GM12865 (cell line): ENCODE results near the gene SHD.

Source experiments
- DNase-seq: peaks from one replicate; pipeline ENCODE4 v3.0.0; 2010; ENCODE audit warnings: low read depth
- H3K4me3 ChIP-seq: 2 replicates; pipeline ENCODE4 v1.5.1; 2011; ENCODE audit warnings: mild to moderate bottlenecking, low read depth, low read length, control low read depth
- TF ChIP-seq, protein P1 (sequence below): IDR thresholded peaks from 2 replicates; pipeline ENCODE4 v1.5.1; 2011; ENCODE audit warnings: low read length, control low read depth, low read depth, inconsistent platforms; ENCODE audit not compliant: insufficient read depth; ENCODE audit errors: missing control alignments

Gene SHD

DNA sequence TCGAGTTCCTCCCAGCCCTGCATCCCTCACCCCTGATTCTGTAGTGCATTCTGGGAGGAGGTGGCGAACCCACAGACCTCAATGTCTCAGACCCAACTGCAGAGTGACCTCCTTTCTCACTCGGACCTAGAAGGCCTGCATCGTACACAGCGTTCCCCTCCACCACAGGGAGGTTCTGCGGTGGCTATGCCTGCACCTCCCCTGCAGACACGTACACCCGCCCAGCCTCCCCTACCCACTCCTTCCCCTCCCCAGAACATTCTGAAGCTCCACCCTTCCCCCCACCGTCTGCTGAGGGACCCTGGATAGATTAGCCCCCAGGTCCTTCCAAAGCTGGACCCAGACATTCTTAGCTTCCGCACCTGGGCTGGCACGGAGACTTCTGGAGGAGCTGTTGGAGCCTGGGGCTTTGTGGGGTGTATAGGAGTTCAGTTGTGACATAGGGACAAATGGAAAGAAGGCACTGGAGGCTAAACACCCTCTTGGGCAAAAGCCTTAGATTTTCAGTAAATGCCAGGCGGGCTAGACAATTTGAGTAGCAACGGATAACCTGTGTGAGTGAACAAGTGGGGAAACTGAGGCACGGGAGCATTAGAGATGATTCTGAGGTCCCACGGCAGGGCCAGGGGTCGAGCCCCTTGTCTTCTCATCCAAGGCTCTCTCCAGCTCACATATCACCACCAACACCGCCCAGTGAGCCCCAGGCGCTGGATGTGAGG is 24.9 kb downstream of the SHD start:
- no peak for DNase-seq
- H3K4me3 ChIP-seq = no peak overlapping the region
- TF ChIP-seq, protein P1, sequence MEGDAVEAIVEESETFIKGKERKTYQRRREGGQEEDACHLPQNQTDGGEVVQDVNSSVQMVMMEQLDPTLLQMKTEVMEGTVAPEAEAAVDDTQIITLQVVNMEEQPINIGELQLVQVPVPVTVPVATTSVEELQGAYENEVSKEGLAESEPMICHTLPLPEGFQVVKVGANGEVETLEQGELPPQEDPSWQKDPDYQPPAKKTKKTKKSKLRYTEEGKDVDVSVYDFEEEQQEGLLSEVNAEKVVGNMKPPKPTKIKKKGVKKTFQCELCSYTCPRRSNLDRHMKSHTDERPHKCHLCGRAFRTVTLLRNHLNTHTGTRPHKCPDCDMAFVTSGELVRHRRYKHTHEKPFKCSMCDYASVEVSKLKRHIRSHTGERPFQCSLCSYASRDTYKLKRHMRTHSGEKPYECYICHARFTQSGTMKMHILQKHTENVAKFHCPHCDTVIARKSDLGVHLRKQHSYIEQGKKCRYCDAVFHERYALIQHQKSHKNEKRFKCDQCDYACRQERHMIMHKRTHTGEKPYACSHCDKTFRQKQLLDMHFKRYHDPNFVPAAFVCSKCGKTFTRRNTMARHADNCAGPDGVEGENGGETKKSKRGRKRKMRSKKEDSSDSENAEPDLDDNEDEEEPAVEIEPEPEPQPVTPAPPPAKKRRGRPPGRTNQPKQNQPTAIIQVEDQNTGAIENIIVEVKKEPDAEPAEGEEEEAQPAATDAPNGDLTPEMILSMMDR = no peak

DNA sequence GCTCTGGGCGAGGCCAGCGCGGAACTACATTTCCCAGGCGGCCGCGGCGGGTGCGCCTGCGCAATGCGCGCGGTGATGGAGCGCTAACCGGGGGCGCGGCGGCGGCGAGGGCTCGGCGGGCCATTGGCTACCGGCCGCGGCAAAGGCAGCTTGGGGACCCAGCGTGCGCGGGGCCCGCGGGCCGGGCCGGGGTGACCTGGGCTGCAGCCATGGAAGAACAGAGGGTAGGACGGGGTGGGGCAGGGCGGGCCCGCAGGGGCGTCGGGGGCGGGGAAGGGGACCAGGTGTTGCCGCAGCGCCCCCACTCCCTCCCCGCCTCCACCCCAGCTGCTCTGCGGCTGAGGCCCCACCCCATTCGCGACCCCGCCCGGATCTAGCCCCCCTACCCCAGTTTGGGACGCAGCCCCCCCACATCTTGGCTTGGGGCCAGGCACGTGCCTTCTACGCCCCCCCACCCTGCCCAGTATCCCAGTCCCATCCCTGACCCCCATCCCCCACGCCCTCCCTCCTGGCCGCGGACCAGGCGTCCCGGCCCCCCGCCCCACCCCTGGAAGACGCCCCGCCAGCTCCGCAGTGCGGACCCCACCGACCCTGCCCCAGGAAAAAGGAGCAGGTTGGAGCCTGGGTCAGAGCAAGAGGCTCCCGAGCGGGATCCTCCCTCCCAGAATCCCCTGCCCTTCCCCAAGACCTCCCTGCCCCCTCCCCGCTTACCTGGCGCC is 25.6 kb downstream of the SHD start, which contains the start of gene FSD1:
FSD1 (plus strand) TSS at position 61 of the 719 bp plus-strand sequence; CDS start at position 210, 149 bp downstream.
- peak; percentile 70 for DNase-seq
- TF ChIP-seq, protein P1 = no peak
- H3K4me3 ChIP-seq = no peak within 1 kb of the TSS

DNA sequence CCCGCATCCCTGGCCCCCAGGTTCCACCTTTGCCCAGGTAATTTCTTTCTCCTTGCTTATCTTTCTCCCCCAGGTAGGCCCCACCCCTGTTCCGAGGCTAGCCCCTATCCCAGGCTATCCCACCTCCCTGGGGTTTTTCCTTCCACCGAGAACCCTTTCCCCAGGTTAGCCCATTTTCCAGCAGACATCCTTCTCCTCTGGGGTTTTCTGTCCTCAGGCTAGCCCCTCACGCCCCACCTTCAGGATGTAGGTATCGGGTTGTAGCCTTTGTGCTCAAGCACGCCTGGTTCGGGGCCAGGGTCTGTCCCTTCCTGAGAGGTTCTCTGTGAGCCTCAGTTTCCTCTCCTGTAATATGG is 26.2 kb downstream of the SHD start:
- no peak overlapping the region for H3K4me3 ChIP-seq
- no peak for DNase-seq
- TF ChIP-seq, protein P1 = no peak

DNA sequence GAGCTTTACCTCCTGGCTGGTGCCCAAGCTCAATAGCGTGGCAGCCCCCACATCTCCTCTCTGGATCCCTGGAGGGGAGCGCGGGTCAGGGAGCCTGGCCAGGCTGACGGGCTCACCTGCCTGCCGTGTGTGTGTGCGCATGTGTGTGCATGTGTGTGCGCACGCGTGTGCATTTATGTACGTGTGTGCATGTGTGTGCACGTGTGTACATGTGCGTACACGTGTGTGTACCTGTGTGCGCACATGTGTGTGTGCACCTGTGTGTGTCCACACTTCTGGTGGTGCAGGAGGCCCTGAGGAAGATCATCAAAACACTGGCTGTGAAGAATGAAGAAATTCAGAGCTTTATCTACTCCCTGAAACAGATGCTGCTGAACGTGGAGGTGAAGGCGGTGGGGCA is 26.6 kb downstream of the SHD start:
- H3K4me3 ChIP-seq = no peak overlapping the region
- DNase-seq = no peak
- TF ChIP-seq, protein P1 = no peak

DNA sequence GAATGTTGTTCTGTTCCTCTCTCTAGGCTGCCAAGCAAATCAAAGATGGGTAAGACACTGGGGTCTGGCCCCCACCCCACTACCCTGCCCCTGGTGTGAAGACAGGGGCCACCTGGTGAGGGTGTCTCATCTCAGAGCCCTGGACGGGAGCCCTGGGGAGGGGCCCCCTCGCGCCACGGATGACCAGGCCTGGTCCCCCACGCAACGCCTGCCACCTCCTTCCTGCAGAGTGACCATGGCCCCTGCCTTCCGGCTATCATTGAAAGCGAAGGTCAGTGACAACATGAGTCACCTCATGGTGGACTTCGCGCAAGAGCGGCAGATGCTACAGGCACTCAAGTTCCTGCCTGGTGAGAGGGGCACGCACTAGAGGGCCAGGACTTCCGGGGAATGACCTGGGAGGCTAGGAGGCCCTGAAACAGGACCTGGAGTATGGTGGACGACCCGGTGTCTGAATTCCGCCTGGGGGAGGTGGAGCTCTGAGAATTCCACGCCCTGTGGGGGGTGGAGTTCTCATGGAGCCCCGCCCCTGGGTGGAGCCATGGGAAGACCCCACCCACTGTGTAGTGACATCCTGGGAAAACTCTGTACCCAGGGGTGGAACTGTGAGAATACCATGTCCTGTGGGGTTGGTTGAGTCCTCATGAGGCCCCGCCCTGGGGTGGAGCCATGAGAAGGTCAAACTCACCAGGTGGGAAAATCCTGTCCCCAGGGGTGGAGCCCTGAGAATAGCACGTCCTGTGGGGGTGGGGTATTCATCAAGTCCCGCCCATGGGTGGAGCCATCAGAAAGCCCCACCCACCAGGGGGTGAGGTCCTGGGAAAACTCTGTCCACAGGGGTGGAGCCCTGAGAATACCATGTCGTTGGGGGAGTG is 31.4 kb downstream of the SHD start:
- H3K4me3 ChIP-seq = no peak overlapping the region
- TF ChIP-seq, protein P1 = no peak
- DNase-seq = no peak

DNA sequence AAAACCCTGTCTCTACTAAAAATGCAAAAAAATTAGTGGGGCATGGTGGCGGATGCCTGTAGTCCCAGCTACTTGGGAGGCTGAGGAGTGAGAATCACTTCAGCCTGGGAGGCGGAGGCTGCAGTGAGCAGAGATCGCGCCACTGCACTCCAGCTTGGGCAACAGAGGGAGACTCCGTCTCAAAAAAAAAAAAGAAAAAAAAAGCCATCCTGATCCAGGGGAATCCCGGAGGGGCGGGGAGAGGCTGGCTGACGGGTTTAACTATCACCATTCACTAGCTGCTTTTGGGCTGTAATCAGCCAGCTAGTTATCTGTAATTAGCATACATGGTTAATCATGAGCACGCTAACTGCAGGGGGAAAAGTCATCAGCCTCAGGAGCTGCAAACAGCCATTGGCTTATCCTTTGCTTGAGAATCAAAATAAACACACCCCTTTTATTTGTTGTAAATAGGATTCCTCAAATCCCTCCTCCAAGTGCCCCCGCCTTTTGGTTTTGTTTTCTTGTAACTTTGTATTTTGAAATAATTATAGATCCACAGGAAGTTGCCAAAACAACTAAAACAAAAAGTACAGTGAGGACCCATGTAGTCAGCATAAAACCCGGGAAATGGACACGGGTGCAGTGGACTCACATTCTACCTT is 34.9 kb downstream of the SHD start:
- DNase-seq = no peak
- H3K4me3 ChIP-seq = no peak overlapping the region
- TF ChIP-seq, protein P1 = no peak
